GM19438 (cell line): Measurements from ENCODE around the gene VAV3.

ENCODE experiments used
- ATAC-seq: cut with Tn5 transposase; IDR thresholded peaks from one replicate; pipeline ENCODE4 v1.9.1; 2021; ENCODE audit warnings: low read depth; ENCODE audit not compliant: unreplicated experiment

Gene VAV3

DNA sequence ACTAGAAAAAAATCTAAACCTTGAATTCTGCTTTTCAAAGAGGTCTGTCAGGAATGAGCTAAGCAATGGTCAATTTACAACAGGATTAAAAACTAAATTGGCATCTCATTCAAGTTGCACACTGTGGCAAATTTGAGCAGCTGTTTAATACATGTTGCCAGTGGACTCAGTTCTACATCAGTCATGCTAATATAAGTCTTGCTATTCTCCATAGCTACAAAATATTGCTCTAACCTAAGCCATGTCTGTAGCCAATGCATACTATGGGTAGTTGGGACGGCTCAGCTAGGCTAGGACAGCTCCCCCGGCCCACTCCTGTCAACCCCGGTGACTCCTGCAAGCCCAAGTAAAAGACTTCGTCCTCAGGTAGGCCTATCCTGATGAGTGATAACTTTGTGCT is 10.9 kb upstream of the VAV3 start:
- no peak for ATAC-seq

- ATAC-seq, result no peak
Measured at GRCh38 chr1:107974090-107974489, 9.1 kb upstream of the VAV3 start.

DNA sequence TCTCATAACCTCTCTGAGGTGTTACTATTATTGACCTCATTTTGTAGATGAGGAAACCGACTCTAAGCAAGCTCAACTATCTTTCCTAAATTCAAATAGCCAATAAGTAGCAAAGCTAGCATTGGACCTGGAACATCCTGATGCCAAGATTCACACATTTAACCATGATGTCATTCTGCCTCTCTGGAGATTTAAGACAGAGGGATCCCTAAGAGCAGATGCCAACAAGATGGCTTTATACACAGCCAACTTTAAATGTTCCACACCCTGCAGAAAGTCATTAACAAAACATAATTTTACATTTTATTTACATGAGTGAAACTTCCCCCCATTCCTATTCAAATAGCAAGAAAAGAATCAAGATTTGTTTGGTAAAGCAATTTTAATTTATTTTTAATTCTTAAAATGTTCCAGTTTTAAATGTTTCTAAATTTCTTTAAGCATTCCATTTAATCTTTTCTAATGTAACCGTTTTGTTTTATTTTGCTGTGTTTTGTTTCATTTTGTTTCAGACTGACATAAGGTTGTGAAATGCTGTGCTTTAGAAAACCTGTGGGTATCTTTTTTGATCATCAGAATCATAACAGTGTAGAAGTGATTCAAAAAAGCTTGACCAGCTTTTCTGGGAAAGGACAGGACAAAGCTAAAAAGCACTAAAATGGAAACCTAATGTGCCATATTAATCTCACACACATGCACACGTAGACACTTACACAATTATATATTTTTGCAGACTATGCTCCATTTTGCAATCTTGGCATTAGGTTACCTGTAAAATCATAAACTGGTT is 7.6 kb upstream of the VAV3 start:
- ATAC-seq, result no peak

DNA sequence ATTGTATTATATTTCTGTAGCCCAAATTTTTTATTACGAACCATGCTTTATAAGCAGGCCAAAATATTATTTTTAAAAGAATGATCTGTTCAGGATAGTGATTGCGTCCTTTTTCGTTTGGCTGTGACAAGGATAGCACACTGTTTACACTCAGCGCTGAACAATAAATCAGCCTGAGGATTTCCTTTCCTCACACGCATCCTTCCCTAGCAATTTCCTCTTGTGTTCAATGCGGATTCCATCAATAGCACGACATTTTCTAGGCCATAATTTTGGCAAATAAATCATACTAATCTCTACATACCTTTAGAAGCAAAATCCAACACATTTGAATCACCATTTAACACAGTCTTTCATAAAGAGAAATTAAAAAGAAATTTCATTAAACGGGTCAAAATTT is 1.6 kb upstream of the VAV3 start:
- ATAC-seq, result no peak

DNA sequence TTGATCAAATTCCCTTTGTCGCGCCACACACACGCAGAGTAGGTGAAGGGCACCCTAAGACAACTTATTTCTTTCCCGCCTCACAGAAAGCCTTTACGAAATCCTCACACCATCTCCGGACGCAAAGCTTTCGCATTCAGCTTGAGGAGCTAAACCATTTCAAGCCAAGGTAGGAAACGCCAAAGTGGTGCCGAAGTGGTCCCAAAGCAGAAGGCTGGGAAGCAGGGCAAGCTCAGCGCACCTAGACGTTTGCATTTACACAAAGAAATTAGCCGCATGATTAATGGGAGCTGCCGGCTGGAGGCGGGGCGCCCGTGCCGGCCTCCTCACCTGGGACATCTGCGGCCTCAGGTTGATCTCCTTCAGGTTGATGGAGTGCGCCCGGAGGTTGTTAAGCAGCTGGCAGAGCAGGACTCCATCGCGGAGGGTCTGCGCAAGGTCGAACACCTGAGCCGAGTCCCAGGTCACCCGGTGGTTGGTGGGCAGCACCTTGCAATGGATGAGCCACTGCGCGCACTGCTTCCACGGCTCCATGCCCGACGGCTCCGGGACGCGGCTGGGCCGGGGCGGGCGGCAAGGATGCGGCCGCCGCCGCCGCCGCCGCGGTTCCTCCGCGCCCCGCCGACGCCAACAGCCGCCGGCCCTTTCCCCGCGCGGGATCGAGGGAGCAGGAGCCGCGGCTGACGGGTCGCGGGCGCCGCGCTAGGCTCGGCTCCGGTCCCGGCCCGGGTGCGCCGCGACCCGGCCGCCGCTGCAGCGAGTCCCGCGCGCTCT is 457 bp downstream of the VAV3 start:
- ATAC-seq, result no peak

- ATAC-seq, result peak; percentile 90
Measured at GRCh38 chr1:107963601-107964335, 1.2 kb downstream of the VAV3 start.

GRCh38 chr1:107963008-107963407 is 2.0 kb downstream of the VAV3 start:
- no peak for ATAC-seq

- no peak for ATAC-seq
Measured at GRCh38 chr1:107954719-107955415, 10.1 kb downstream of the VAV3 start.

- ATAC-seq, result no peak
Measured at GRCh38 chr1:107954126-107954525, 10.9 kb downstream of the VAV3 start.

- no peak for ATAC-seq
Measured at GRCh38 chr1:107953556-107953955, 11.4 kb downstream of the VAV3 start.

- no peak for ATAC-seq
Measured at GRCh38 chr1:107952989-107953388, 12.0 kb downstream of the VAV3 start.

GRCh38 chr1:107950464-107950863 is 14.5 kb downstream of the VAV3 start:
- ATAC-seq, result no peak

GRCh38 chr1:107949467-107950253 is 15.3 kb downstream of the VAV3 start:
- ATAC-seq, result peak; percentile 90

DNA sequence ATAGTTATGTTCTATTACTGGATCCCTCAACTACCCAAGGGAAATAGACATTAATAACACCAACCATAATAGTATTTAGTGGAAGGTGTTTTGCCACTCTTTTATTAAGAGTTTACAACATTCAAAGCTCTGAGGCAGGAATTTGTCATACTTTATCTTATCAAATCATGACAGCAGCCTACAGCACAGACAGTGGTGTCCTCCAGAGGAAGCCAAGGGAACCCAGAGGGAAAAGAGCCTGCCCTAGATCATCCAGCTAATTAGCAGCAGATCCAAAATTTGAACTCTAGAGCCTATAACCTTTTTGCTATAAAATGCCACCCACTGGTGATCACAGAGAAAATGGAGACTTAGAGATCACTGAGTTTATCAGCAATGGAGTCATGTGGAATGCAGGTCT is 18.2 kb downstream of the VAV3 start:
- no peak for ATAC-seq

DNA sequence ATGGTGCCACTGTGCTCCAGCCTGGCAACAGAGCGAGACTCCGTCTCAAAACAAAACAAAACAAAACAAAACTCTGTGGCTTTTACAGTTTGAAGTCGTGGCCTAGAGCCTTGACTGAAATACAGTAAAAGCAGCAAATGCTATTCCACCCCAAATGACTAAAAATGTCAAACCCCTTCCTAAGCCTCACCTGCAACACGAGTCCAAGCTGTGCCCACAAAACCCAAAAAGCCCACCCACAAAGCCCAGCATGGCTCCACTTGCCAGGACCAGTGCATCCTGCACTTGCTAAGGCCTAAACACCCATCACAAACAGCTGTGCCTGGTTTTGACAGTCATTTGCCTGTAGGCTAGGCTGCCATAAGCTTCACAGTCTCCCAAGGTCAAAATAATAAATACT is 21.3 kb downstream of the VAV3 start:
- ATAC-seq, result no peak

- no peak for ATAC-seq
Measured at GRCh38 chr1:107942814-107943213, 22.2 kb downstream of the VAV3 start.

DNA sequence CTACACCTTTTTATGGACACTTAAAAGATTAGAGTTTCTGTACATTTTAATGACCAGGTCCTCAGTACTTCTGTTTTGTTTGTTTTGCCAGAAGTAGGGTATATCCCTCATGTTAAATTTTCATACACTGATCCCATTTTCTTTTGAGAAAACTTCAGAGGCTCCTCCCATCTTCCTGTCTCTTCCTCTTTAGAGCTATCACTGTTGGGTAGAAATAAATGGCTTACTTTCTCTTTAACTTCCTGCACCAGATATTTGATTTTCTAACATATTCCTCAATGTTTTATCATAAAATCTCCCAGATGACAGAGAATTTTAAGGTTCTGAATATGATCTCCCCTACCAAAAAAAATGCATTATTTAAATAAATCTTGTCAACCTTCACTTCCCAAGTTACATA is 23.4 kb downstream of the VAV3 start:
- ATAC-seq, result no peak

DNA sequence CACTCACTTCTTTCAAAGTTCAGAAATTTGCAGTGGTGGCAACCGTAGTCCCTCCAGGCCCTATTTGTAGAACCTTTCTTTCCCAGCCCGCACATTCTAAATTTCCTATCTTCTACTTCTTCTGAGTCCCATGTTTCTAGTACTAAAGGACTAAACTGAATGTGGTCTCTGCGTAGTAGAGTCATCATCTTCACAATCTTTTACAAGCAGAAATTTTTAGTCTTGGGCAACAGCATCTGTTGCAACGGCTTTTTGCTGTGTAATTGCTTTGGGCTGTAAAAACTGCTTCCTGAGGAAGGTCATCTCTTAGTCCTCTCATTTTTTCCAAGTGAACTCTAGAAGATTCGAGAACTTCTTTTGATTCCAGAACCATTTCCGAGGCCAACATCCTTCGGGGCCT is 23.9 kb downstream of the VAV3 start:
- ATAC-seq, result no peak

DNA sequence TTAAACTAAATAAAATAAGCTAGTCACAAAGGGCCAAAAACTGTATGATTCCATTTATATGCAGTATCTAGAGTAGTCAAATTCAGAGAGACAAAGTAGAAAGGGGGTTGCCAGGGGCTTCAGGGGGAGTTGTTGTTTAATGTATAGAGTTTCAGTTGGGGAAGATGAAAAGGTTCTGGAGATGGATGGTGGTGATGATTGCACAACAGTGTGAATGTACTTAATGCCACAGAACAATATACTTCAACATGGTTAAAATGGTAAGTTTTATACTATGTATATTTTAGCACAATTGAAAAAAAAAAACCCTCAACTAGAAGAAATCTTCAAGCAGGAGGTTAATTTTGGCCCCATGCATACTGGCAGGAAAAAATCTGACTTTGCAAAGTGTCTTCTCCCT is 24.3 kb downstream of the VAV3 start:
- no peak for ATAC-seq

- no peak for ATAC-seq
Measured at GRCh38 chr1:107940017-107940577, 24.9 kb downstream of the VAV3 start.
